GM19238 (cell line): Measurements from ENCODE around the gene ACOD1.
A peak's percentile ranks its signal among the peaks of the same experiment; 100 is the strongest.

ENCODE experiments used
- DNase-seq: peaks from one replicate; pipeline ENCODE4 v3.0.0; 2011; ENCODE audit warnings: low spot score; ENCODE audit not compliant: insufficient read length

Gene ACOD1

DNA sequence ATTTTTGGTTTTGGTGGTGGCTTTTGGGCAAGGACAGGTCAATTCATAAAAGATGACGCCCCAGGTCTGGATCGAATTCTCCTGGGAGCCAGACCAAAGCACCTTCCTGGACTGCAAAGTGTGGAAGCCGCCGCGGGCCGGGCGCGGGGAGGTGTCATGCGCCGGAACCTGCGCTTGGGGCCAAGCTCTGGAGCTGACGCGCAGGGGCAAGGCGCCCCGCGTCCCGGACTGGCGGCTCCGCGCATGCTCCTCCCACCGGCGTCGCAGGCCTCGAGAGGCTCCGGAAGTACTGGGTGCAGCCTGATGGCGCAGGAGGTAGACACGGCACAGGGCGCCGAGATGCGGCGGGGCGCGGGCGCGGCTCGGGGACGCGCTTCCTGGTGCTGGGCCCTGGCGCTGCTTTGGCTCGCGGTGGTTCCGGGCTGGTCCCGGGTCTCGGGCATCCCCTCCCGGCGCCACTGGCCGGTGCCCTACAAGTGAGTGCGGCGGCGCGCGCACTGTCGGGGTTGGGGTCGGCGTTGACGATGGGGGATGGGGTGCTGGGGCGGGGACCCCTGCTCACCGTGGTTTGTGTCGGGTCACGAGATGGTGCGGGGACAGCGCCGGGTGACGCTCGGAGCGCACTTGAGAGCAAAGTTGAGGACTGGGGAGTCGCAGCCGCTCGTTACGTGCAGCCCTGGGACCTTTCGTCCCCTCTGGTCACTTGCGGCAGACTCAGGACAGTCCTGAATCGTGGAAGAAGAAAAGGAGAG is 43.7 kb downstream of the ACOD1 start, which contains the start of gene CLN5:
CLN5 (plus strand) TSS at position 286 of the 752 bp plus-strand sequence; CDS start at position 304, 18 bp downstream.
- peak; percentile 93 for DNase-seq

DNA sequence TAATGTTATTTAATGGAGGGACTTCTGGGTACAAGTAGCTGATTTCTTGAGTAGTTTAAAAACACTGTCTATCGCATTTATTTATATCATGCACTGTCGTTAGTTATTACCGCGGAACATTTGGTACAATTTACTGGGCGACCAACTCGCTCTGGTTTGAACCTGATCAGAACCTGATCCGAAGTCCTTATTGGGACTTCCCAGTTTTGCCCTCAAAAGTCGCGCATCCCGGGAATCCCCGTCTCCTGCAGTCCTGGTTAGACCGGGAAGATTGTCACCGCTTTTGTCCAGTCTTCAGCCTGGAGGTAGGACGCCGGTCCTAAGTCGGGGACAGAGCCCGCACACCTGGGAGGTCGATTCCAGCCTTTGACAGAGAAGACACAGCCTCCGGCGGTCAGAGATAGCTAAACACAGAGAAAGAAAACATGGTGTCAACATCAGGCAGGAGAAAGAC is 44.3 kb downstream of the ACOD1 start:
- DNase-seq = no peak

DNA sequence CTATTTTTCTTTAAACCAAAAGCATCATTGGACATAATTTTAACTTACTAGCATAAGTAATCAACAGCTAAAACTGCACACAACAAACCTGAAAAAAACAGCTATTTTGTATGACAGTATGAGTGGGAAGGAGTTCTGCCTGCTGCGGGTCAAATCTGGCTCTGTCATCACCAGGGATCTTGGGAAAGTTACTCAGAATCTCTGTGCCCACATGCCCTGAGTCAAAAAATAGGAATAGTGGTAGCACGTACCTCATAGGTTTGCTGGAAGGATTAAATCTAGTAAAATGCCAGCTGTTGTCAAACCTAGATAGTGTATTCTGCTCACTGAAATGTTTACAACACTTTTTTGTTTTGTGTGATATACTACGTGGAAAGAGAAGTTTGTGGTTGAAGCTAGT is 44.7 kb downstream of the ACOD1 start:
- no peak for DNase-seq

DNA sequence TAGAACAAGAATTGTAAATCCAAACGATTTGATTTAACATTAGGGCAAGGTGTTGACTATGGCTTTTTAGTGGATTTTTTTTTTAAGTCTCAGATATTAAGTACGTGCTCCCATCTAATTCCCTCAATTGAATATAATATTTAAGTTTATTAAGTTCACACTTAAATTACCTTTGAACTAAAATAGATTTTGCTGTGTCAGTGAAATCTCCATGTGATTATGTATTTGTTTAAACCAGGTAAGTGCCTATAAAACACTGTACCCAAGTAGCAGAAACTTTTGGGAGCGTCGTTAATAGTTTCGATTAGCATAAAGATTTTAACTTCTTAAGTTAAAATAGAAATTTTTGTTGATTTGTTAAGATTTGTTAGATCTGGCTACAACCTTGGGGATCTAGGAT is 45.2 kb downstream of the ACOD1 start:
- DNase-seq = no peak

DNA sequence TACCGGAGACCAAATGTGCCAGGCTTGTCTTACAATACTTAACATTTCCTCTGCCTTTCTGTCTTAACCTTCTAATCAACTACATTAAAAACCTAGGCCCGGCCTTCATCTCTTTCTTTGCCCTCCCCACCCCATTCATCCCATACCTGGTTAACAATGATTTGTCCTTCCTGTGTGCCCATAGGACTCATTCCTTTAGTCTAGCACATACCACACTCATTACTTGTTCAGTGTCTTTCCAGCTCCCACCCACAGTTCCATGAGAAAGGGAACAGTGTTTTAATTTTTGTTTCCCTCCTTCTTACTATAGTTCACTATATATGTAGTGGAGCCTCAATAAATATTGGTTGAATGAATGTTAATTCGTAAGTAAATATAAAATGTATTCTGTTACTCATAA is 46.0 kb downstream of the ACOD1 start:
- no peak for DNase-seq

DNA sequence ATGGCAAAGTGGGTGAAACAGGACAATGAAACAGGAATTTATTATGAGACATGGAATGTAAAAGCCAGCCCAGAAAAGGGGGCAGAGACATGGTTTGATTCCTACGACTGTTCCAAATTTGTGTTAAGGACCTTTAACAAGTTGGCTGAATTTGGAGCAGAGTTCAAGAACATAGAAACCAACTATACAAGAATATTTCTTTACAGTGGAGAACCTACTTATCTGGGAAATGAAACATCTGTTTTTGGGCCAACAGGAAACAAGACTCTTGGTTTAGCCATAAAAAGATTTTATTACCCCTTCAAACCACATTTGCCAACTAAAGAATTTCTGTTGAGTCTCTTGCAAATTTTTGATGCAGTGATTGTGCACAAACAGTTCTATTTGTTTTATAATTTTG is 52.2 kb downstream of the ACOD1 start:
- no peak for DNase-seq

DNA sequence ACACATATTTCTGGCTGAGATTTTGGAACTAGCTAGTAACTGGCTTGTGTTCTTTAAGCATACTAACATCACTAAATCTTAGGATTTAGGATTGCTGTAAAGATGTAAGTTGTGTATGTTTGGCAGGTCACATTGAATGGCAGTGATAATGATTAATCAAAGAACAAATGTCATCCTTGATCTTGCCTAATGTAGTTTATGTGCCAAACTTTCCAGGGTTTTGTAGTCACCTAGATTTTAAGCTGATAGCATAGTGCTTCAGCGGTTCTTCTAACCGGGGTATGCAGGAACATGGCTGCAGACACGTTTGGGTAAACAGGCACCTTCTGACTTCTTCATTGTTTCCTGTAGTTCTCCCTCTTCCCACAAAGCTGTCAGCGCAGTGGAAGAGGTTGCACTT is 53.2 kb downstream of the ACOD1 start:
- no peak for DNase-seq

DNA sequence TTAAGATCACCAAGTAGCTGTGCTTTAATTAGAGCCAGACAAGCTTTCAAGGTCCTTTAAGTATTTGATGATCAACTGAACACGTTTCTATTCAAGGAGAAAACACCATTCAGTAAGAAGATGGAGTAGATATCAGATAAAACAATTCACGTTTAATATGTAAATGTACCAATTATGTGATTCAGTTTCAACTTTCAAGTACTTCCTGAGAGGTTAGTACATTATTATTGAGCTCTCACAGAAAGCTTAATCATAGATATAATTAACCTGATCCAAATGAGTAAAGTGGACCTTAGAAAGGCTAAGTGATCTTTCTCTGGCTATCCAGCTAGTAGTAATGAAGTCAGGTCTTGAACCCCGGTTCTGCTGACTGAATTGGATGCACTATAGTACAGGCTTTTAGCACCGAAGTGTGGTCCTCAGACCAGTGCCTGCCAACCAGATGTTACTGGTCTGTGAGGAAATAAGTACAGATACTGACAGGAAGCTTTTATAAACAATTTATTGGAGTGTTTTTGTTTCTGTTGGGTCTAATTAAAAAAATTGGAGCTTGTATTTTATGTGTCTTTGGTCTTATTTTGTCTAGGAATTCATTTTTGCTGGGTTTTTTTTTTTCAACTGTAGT is 53.8 kb downstream of the ACOD1 start:
- no peak for DNase-seq

DNA sequence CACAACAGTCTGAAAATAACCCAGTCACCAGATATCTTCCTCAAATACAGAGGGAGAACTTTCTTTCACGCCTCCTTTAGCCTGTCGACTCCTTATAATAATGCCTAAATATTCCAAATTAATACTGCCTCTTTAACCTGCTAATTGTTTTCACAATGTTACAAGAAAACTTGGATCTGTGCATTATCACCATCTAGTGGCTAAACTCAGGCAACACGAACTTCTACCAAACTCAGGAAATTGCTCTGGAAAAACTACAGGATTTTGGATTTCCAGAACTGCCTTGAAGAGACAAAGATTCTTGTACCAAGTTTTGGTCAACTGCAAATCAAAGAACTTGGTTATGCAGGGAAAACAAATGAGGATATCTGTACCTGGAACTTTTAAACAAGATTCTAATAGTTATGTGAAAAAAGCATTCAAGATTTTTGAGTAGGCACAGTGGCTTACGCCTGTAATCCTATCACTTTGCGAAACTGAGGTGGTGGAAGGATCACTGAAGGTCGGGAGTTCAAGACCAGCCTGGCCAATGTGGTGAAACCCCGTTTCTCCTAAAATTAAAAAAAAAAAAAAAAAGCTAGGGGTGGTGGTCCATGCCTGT is 54.4 kb downstream of the ACOD1 start:
- DNase-seq = no peak
